GM12872 (cell line): ENCODE measurements around the gene OR5K2.

Experiments
- CTCF ChIP-seq: IDR thresholded peaks from 3 replicates; pipeline ENCODE4 v1.5.1; 2011; ENCODE audit warnings: low read depth, mild to moderate bottlenecking, low read length, moderate library complexity; ENCODE audit not compliant: insufficient read depth

OR5K2 gene

GRCh38 chr3:98532275-98532637 is 34.8 kb downstream of the OR5K2 start:
- TF ChIP-seq CTCF = no peak

GRCh38 chr3:98532709-98533571 is 35.5 kb downstream of the OR5K2 start:
- TF ChIP-seq CTCF = no peak

- TF ChIP-seq CTCF = no peak
Measured at GRCh38 chr3:98534168-98534567, 36.7 kb downstream of the OR5K2 start.

- TF ChIP-seq CTCF = no peak
Measured at GRCh38 chr3:98534734-98535133, 37.3 kb downstream of the OR5K2 start.

- TF ChIP-seq CTCF = no peak
Measured at GRCh38 chr3:98536456-98537017, 39.1 kb downstream of the OR5K2 start.

GRCh38 chr3:98540346-98540745 is 42.9 kb downstream of the OR5K2 start:
- no peak for TF ChIP-seq CTCF

GRCh38 chr3:98541695-98542094 is 44.2 kb downstream of the OR5K2 start:
- TF ChIP-seq CTCF = no peak
